Lower lobe of right lung (tissue), 2 donors: ENCODE results near the gene KDM4D. TPM values are rescaled to one million over a fixed set of nuclear protein-coding genes. Genes with fewer than 3 reads are reported as not detected.

ENCODE experiments used
- ATAC-seq, 2 donors: fragments of 200-7000 bp; cut with Tn5 transposase; one replicate each; pipeline ENCODE4 v1.9.1; 2020 to 2022; ENCODE audit warnings: mild to moderate bottlenecking in 2 of 2, moderate library complexity in 2 of 2
- DNase-seq: peaks from one replicate; pipeline ENCODE4 v3.0.0-alpha.2; 2020
- H3K27ac ChIP-seq: fragments of 200-600 bp; one replicate; pipeline ENCODE4 v1.8.0; 2022
- H3K27me3 ChIP-seq: fragments of 200-600 bp; one replicate; pipeline ENCODE4 v1.8.0; 2022; ENCODE audit warnings: low read depth
- H3K36me3 ChIP-seq: fragments of 200-600 bp; one replicate; pipeline ENCODE4 v1.8.0; 2022; ENCODE audit warnings: mild to moderate bottlenecking
- H3K4me1 ChIP-seq: fragments of 200-600 bp; one replicate; pipeline ENCODE4 v1.8.0; 2022
- H3K4me3 ChIP-seq: fragments of 200-600 bp; one replicate; pipeline ENCODE4 v1.8.0; 2022; ENCODE audit warnings: mild to moderate bottlenecking
- H3K9me3 ChIP-seq: fragments of 200-600 bp; one replicate; pipeline ENCODE4 v1.8.0; 2022
- intact Hi-C: fragments of 100-400 bp; cut with DNase I; formaldehyde crosslinking; loops from one replicate; pipeline ENCODE4 v1.11.0; 2022
- total RNA-seq: library from RNA; stranded (reverse); fragmentation: NEBNext Ultra II Directional; extraction: Animal tissue kit (Norgen Biotek cat#: 25700); gene quantifications from one replicate; pipeline ENCODE4 v1.2.1, GENCODE V29; 2021
- TF ChIP-seq, protein P1 (sequence below): fragments of 200-600 bp; IDR thresholded peaks from one replicate; pipeline ENCODE4 v1.8.0; 2022; ENCODE audit warnings: antibody characterized with exemption, mild to moderate bottlenecking
- donor health status: DM: no; HTN: yes; CAD: no; lungs with severe emphysema.

KDM4D gene
- total RNA-seq, 1 donor from 2014 or later: 0.68 TPM

DNA sequence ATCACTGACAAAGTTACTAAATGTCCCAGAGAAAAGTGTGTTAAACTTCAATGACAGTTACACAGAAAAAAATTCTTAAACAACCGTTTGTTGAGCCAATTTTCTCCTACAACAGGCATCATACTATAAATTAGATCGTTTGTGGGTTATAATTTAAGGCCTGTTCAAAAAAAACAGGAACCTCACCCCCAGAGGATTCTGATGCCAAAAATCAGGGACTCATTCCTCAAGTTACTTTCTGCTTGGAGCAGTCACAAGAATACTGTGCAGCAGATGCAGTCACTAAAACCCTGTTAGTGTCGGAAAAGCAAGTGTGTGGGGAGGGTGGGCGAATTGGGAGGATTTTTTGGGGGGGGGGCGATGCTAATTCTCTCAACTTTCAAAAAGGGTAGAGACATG, 810 bp upstream of the KDM4D start:
- TF ChIP-seq, protein P1, sequence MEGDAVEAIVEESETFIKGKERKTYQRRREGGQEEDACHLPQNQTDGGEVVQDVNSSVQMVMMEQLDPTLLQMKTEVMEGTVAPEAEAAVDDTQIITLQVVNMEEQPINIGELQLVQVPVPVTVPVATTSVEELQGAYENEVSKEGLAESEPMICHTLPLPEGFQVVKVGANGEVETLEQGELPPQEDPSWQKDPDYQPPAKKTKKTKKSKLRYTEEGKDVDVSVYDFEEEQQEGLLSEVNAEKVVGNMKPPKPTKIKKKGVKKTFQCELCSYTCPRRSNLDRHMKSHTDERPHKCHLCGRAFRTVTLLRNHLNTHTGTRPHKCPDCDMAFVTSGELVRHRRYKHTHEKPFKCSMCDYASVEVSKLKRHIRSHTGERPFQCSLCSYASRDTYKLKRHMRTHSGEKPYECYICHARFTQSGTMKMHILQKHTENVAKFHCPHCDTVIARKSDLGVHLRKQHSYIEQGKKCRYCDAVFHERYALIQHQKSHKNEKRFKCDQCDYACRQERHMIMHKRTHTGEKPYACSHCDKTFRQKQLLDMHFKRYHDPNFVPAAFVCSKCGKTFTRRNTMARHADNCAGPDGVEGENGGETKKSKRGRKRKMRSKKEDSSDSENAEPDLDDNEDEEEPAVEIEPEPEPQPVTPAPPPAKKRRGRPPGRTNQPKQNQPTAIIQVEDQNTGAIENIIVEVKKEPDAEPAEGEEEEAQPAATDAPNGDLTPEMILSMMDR: no peak
- Histone ChIP-seq H3K36me3 (peaks cover 43% of the 10 kb centered on the region), H3K27ac (peak overlapping the region; percentile 82), H3K4me1 (peaks cover 21% of the 10 kb centered on the region), H3K4me3 (peak overlapping the region; percentile 88), H3K9me3 (no peaks in the 10 kb centered on the region), H3K27me3 (no peaks in the 10 kb centered on the region)
- DNase-seq: no peak
- ATAC-seq: no peak
- intact Hi-C loops: no loop called here

DNA sequence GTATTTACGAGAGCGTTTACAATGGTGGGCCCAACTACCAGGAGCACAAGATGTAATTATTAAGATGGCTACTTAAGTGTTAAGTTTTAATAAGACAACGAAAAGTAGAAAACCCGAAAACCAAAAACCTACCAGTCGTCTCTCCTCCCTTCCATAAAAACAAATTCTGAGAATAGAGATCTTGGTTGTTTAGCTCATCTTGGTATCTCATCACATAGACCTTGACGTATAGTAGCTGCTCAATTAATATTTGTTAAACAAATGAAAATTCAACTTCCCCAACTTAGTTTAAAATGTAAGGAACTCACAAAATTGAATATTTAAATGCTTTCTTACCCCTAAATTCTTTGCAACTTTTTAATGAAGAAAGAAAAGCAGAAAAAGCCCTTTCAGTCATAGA, 669 bp downstream of the KDM4D start:
- ATAC-seq: no peak
- DNase-seq: no peak
- Histone ChIP-seq H3K9me3 (no peaks in the 10 kb centered on the region), H3K27ac (peak overlapping the region; percentile 82), H3K4me3 (peak overlapping the region; percentile 88), H3K27me3 (no peaks in the 10 kb centered on the region), H3K36me3 (peaks cover 28% of the 10 kb centered on the region), H3K4me1 (peaks cover 21% of the 10 kb centered on the region)
- intact Hi-C loops: no loop called here
- TF ChIP-seq, protein P1: no peak

DNA sequence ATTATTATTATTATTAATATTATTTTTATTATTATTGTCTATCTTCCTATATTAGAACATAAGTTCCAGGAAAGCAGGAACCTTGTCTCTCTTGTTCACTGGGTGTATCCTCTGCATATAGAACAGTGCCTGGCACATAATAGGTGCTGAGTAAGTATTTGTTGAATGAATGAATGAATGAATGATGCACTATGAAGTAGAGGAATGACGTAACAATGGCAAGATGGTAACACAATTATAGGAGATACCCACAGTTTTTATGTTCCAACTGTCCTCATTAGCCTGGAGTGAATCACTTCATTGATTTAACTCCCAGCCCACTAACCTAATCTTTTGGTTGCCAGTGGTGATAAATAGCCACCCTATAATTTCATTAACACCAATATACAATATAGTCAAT, 2.1 kb downstream of the KDM4D start:
- intact Hi-C loops: no loop called here

DNA sequence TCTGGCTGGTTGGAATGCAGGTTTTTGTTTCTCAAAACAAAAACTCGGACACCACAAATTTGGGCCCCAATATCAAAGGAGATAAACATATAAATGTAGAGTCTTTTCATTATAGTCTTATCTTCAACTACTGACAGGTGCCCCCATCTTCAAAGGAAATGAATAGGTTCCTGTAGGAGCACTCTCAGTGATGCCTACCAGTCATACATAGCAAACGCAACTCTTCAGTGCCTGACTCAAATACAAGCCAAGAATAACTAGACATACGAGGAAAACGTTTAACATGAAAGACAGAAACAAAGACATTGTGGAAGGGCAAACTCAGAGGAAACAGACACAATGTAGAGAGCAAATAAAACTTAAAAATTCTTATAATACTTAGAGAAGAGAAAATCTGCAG, 13.9 kb downstream of the KDM4D start:
- Histone ChIP-seq H3K4me3 (no peak overlapping the region), H3K9me3 (no peaks in the 10 kb centered on the region), H3K27ac (no peak overlapping the region), H3K27me3 (no peaks in the 10 kb centered on the region), H3K36me3 (no peaks in the 10 kb centered on the region), H3K4me1 (no peaks in the 10 kb centered on the region)
- intact Hi-C loops: no loop called here
- TF ChIP-seq, protein P1: no peak
- DNase-seq: no peak
- ATAC-seq: no peak

More for the DNA sequence above, 2.1 kb downstream of the KDM4D start:
- no peaks in the 10 kb centered on the region for H3K27me3 ChIP-seq
- no peak for ATAC-seq
- no peaks in the 10 kb centered on the region for H3K9me3 ChIP-seq
- DNase-seq: no peak
- TF ChIP-seq, protein P1: no peak
- peaks cover 21% of the 10 kb centered on the region for H3K4me1 ChIP-seq
- peaks cover 14% of the 10 kb centered on the region for H3K36me3 ChIP-seq
- no peak overlapping the region for H3K4me3 ChIP-seq
- H3K27ac ChIP-seq: no peak overlapping the region

DNA sequence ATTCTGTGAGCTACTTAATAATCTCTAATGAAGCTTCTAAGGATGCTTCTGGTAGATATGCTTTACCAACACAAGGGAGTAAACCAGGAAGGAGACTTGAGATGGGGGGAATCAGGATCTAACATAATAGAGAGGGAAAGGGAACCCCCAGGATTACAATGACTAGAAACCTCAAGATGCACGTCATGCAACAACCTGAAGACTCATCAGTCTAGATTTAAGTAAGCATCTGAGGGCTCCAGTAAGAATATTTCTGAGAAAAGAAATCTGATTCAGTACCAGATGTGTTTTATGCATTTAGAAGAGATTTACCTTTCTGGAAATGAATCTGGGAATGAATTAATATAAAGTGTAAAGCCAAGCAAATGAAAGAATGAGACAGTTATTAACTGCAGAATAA, 15.2 kb downstream of the KDM4D start:
- Histone ChIP-seq H3K27ac (no peak overlapping the region), H3K36me3 (no peaks in the 10 kb centered on the region), H3K27me3 (no peaks in the 10 kb centered on the region), H3K4me3 (no peak overlapping the region), H3K4me1 (no peaks in the 10 kb centered on the region), H3K9me3 (no peaks in the 10 kb centered on the region)
- ATAC-seq (no peak), DNase-seq (no peak)
- intact Hi-C loops: no loop called here
- TF ChIP-seq, protein P1: no peak
